IMR-90 (cell line): ENCODE results near the gene TOMM20L. TPM values are rescaled to one million over a fixed set of nuclear protein-coding genes. Genes with fewer than 3 reads are reported as not detected.

ENCODE experiments used
- ATAC-seq: fragments of 200-7000 bp; cut with Tn5 transposase; 2 replicates; pipeline ENCODE4 v1.9.1; 2020; ENCODE audit warnings: low read depth, mild to moderate bottlenecking, moderate library complexity
- BruUV-seq: library from RNA; stranded (reverse); fragments of 400-500 nt; replicated peaks from 2 replicates; lab custom pipeline; 2021; lab: Mats Ljungman, UMichigan
- CTCF ChIA-PET: fragments of 300-600 bp; formaldehyde crosslinking; extraction: SDS; loops from one replicate; lab custom pipeline; 2021; ENCODE audit warnings: antibody characterized with exemption; lab: Yijun Ruan, JAX
- POLR2A ChIA-PET: fragments of 300-600 bp; sonication (Branson Sonifier 250); formaldehyde crosslinking; loops from one replicate; lab custom pipeline; 2022; ENCODE audit warnings: antibody characterized with exemption; ENCODE audit not compliant: unreplicated experiment; lab: Charles Lee
- DNase-seq: peaks from one replicate; pipeline ENCODE4 v3.0.0; 2013
- H2AFZ ChIP-seq: replicated peaks from 2 replicates; pipeline ENCODE3; 2013; ENCODE audit warnings: low read length, mild to moderate bottlenecking; ENCODE audit not compliant: poor library complexity
- H2AK5ac ChIP-seq: 2 replicates; pipeline ENCODE4 v1.6.1; 2013; ENCODE audit warnings: low read depth, low read length, inconsistent platforms
- H2AK9ac ChIP-seq: replicated peaks from 2 replicates; pipeline ENCODE3; 2013; ENCODE audit warnings: mild to moderate bottlenecking, low read depth, low read length, moderate library complexity; ENCODE audit not compliant: poor library complexity
- H2BK120ac ChIP-seq: 2 replicates; pipeline ENCODE4 v1.6.1; 2013; ENCODE audit warnings: low read depth, low read length, inconsistent platforms
- H2BK15ac ChIP-seq: 3 replicates; pipeline ENCODE4 v1.6.1; 2013; ENCODE audit warnings: low read depth, low read length, inconsistent platforms
- H2BK20ac ChIP-seq: 2 replicates; pipeline ENCODE4 v1.6.1; 2013; ENCODE audit warnings: low read depth, mild to moderate bottlenecking, inconsistent platforms, low read length, moderate library complexity
- H2BK5ac ChIP-seq: 2 replicates; pipeline ENCODE4 v1.6.1; 2013; ENCODE audit warnings: mild to moderate bottlenecking, low read depth, low read length, inconsistent platforms; ENCODE audit not compliant: poor library complexity, severe bottlenecking
- H3K14ac ChIP-seq: replicated peaks from 2 replicates; pipeline ENCODE4 v1.6.1; 2013; ENCODE audit warnings: low read depth, low read length, inconsistent platforms
- H3K18ac ChIP-seq: 2 replicates; pipeline ENCODE4 v1.6.1; 2013; ENCODE audit warnings: low read depth, low read length, control low read depth
- H3K23ac ChIP-seq: 2 replicates; pipeline ENCODE4 v1.6.1; 2013; ENCODE audit warnings: low read depth, low read length, inconsistent platforms
- H3K27ac ChIP-seq: 2 replicates; pipeline ENCODE4 v1.5.1; 2013; ENCODE audit warnings: mild to moderate bottlenecking, control low read depth, low read length; ENCODE audit not compliant: insufficient read depth
- H3K27me3 ChIP-seq: 2 replicates; pipeline ENCODE4 v1.6.1; 2013; ENCODE audit warnings: low read length; ENCODE audit not compliant: control insufficient read depth, insufficient read depth
- H3K36me3 ChIP-seq: 2 replicates; pipeline ENCODE4 v1.6.1; 2013; ENCODE audit warnings: low read length, mixed read lengths; ENCODE audit not compliant: control insufficient read depth, insufficient read depth
- H3K4ac ChIP-seq: 2 replicates; pipeline ENCODE4 v1.6.1; 2013; ENCODE audit warnings: low read depth, low read length, inconsistent platforms
- H3K4me1 ChIP-seq: 2 replicates; pipeline ENCODE4 v1.6.1; 2013; ENCODE audit warnings: low read length, mixed read lengths; ENCODE audit not compliant: control insufficient read depth, insufficient read depth
- H3K4me2 ChIP-seq: 2 replicates; pipeline ENCODE4 v1.6.1; 2013; ENCODE audit warnings: low read depth, mild to moderate bottlenecking, control low read depth, low read length, moderate library complexity
- H3K4me3 ChIP-seq: 2 replicates; pipeline ENCODE4 v1.5.1; 2013; ENCODE audit warnings: low read depth, mild to moderate bottlenecking, control low read depth, low read length, moderate library complexity; ENCODE audit not compliant: insufficient read depth
- H3K56ac ChIP-seq: 2 replicates; pipeline ENCODE4 v1.6.1; 2013; ENCODE audit warnings: low read length, inconsistent platforms; ENCODE audit not compliant: insufficient read depth; ENCODE audit errors: extremely low read depth
- H3K79me1 ChIP-seq, 2 experiments: 2 replicates each; pipeline ENCODE4 v1.6.1; 2013; ENCODE audit warnings: low read length in 2 of 2, inconsistent platforms in 1 of 2, low read depth in 1 of 2
- H3K9ac ChIP-seq: 2 replicates; pipeline ENCODE4 v1.6.1; 2013; ENCODE audit warnings: low read depth, low read length, control low read depth
- H3K9me1 ChIP-seq: 2 replicates; pipeline ENCODE4 v1.6.1; 2013; ENCODE audit warnings: low read length, inconsistent platforms; ENCODE audit not compliant: insufficient read depth
- H3K9me3 ChIP-seq: 2 replicates; pipeline ENCODE4 v1.6.1; 2013; ENCODE audit warnings: low read length; ENCODE audit not compliant: control insufficient read depth, insufficient read depth
- H4K20me1 ChIP-seq: 2 replicates; pipeline ENCODE4 v1.6.1; 2013; ENCODE audit warnings: low read length, inconsistent platforms; ENCODE audit not compliant: insufficient read depth
- H4K5ac ChIP-seq: 2 replicates; pipeline ENCODE4 v1.6.1; 2013; ENCODE audit warnings: mild to moderate bottlenecking, low read depth, low read length, control low read depth
- H4K8ac ChIP-seq, 2 experiments: 2 replicates each; pipeline ENCODE4 v1.6.1; 2013; ENCODE audit warnings: low read depth in 2 of 2, low read length in 2 of 2, control low read depth in 1 of 2, inconsistent platforms in 1 of 2
- H4K91ac ChIP-seq: 2 replicates; pipeline ENCODE4 v1.6.1; 2013; ENCODE audit warnings: low read depth, low read length, inconsistent platforms; ENCODE audit not compliant: insufficient read depth
- BHLHE40 ChIP-seq: fragments of 150-350 bp; IDR thresholded peaks from 2 replicates; pipeline ENCODE4 v1.6.1; 2016; ENCODE audit warnings: mild to moderate bottlenecking, low read depth, low read length
- CEBPB ChIP-seq: IDR thresholded peaks from 2 replicates; pipeline ENCODE4 v1.6.1; 2012; ENCODE audit warnings: low read depth, low read length, improper control_type of control experiment
- CHD1 ChIP-seq: IDR thresholded peaks from 2 replicates; pipeline ENCODE4 v1.6.1; 2012; ENCODE audit warnings: low read depth, low read length, improper control_type of control experiment
- MAFK ChIP-seq: IDR thresholded peaks from 2 replicates; pipeline ENCODE4 v1.6.1; 2012; ENCODE audit warnings: low read depth, low read length, improper control_type of control experiment
- MAZ ChIP-seq: IDR thresholded peaks from 2 replicates; pipeline ENCODE4 v1.6.1; 2012; ENCODE audit warnings: low read depth, mild to moderate bottlenecking, low read length, improper control_type of control experiment, moderate library complexity, borderline replicate concordance
- MXI1 ChIP-seq: IDR thresholded peaks from 2 replicates; pipeline ENCODE4 v1.6.1; 2012; ENCODE audit warnings: low read depth, mild to moderate bottlenecking, low read length, moderate library complexity, borderline replicate concordance
- NFE2L2 ChIP-seq: fragments of 150-350 bp; IDR thresholded peaks from 2 replicates; pipeline ENCODE4 v1.6.1; 2016; ENCODE audit warnings: low read depth, mild to moderate bottlenecking, low read length
- POLR2A ChIP-seq: IDR thresholded peaks from 2 replicates; pipeline ENCODE4 v1.6.1; 2012; ENCODE audit warnings: mild to moderate bottlenecking, low read depth, low read length
- RAD21 ChIP-seq: IDR thresholded peaks from 2 replicates; pipeline ENCODE4 v1.6.1; 2012; ENCODE audit warnings: low read length, improper control_type of control experiment
- RCOR1 ChIP-seq: IDR thresholded peaks from 2 replicates; pipeline ENCODE4 v1.6.1; 2012; ENCODE audit warnings: mild to moderate bottlenecking, low read length, improper control_type of control experiment; ENCODE audit not compliant: insufficient replicate concordance
- RFX5 ChIP-seq: IDR thresholded peaks from 2 replicates; pipeline ENCODE4 v1.8.0; 2012; ENCODE audit warnings: low read depth, mild to moderate bottlenecking, low read length, moderate library complexity
- SMC3 ChIP-seq: fragments of 150-350 bp; IDR thresholded peaks from 2 replicates; pipeline ENCODE4 v1.6.1; 2016; ENCODE audit warnings: low read depth, mild to moderate bottlenecking, antibody characterized with exemption, low read length, moderate library complexity
- WGBS, 2 experiments: methylation state at CpG; one replicate each; pipeline versions ENCODE4 v1.1.5 to v1.1.7; 2013; ENCODE audit warnings: missing lambda C conversion rate in 2 of 2; ENCODE audit not compliant: insufficient read length in 1 of 2; ENCODE audit errors: extremely low coverage in 2 of 2; 5-methylcytosine and 5-hydroxymethylcytosine counted together
- dilution Hi-C: fragments of 300-500 bp; cut with HindIII; formaldehyde crosslinking; loops from one replicate; pipeline ENCODE4 v1.14.3; 2018; ENCODE audit warnings: low sequenced_read_pairs; ENCODE audit not compliant: unreplicated experiment
- in situ Hi-C: fragments of 300-500 bp; cut with MboI; formaldehyde crosslinking; loops from 3 replicates; pipeline ENCODE4 v1.14.3; 2019; ENCODE audit warnings: low sequenced_read_pairs, inconsistent platforms, mixed read lengths
- intact Hi-C: fragments of 100-400 bp; cut with micrococcal nuclease; formaldehyde crosslinking; loops from 2 replicates; pipeline ENCODE4 v1.10.0; 2022
- polyA plus RNA-seq, 3 experiments: library from polyadenylated mRNA; depleted of rRNA; stranded (reverse); fragments of >200 nt; gene quantifications; 2 replicates each; pipeline ENCODE4 v1.2.3, GENCODE V29; 2012; ENCODE audit warnings: low replicate concordance in 1 of 3
- total RNA-seq: library from RNA; depleted of rRNA; stranded (reverse); fragments of >200 nt; gene quantifications from 2 replicates; pipeline ENCODE4 v1.2.3, GENCODE V29; 2012
- TF ChIP-seq, protein P1 (sequence below): fragments of 150-350 bp; IDR thresholded peaks from 2 replicates; pipeline ENCODE4 v1.6.1; 2017; ENCODE audit warnings: mild to moderate bottlenecking, antibody characterized with exemption, low read length, low read depth
- TF ChIP-seq, protein P2 (sequence below): conservative IDR thresholded peaks from 2 replicates; pipeline ENCODE4 v1.5.1; 2012; ENCODE audit warnings: mild to moderate bottlenecking, low read depth, low read length, improper control_type of control experiment
- TF ChIP-seq, protein P3 (sequence below): fragments of 150-350 bp; IDR thresholded peaks from 2 replicates; pipeline ENCODE4 v1.6.1; 2016; ENCODE audit warnings: low read depth, mild to moderate bottlenecking, low read length, moderate library complexity, borderline replicate concordance

TOMM20L gene
- total and polyA plus RNA-seq, 2 of the 4 experiments (the other 2 are of a cell fraction), result not detected

DNA sequence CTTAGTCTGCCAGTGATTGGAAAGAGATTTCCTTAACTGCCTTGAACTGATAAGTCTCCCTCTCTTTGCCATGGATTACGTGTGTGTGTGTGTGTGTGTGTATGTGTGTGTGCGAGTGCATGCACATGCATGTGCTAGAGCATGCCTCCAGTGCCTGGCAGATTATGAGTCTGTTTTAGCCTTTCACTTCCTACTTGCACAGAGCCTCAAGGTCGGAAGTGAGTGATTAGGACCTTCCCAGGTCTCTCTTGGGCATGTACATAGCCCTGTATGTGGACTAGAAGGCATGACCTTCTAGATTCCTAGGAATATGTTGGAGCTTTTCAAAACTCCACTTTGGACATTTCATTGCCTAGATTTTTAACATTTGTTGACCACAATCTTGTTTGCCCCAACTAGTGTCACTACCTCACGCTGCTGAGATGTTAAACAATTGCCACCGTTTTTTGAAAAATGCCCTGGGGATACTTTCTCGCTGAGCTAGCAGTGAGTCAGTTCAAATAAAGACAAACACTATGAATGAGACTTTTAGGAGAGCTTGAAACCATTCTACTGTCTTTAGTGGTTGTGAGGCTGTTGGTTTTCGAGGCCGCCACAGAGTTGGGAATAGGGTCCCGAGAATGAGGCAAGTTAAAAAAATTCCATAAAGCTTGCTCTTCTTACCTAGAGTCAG is 60.0 kb downstream of the TOMM20L start:
- no peak overlapping the region for H2AK5ac ChIP-seq
- intact Hi-C loops (no loop called here), in situ Hi-C loops (no loop called here), dilution Hi-C loops (no loop called here)
- H4K20me1 ChIP-seq, result no peaks in the 10 kb centered on the region
- 0 out of 4 replicates have a peak, but pooled peaks cover 0 to 5% of the 10 kb centered on the region in 2 experiments for H3K79me1 ChIP-seq
- no peak overlapping the region for H2BK120ac ChIP-seq
- no peaks in the 10 kb centered on the region for H3K27me3 ChIP-seq
- H3K4me3 ChIP-seq, result no peak overlapping the region
- H2BK5ac ChIP-seq, result no peak overlapping the region
- no peak overlapping the region for H2BK20ac ChIP-seq
- H3K4me1 ChIP-seq, result no peaks in the 10 kb centered on the region
- no TSS peak for BruUV-seq
- H4K8ac ChIP-seq, result no peak overlapping the region
- H3K23ac ChIP-seq, result 0 out of 2 replicates have a peak overlapping the region, but pooled peaks have one; percentile 31
- H3K4me2 ChIP-seq, result no peak overlapping the region
- no peak overlapping the region for H3K56ac ChIP-seq
- H3K18ac ChIP-seq, result no peak overlapping the region
- whole genome bisulfite sequencing, 2 experiments, result no CpG with 5 or more reads among the region's 9 CpGs
- peaks cover 2% of the 10 kb centered on the region; the same call in 1 of the 2 replicates for H3K9me3 ChIP-seq
- H3K9ac ChIP-seq, result no peak overlapping the region
- no peak overlapping the region for H2AK9ac ChIP-seq
- H4K91ac ChIP-seq, result no peak overlapping the region
- H2BK15ac ChIP-seq, result no peak overlapping the region
- TF ChIP-seq BHLHE40 (no peak), NFE2L2 (no peak), POLR2A (no peak), MAFK (no peak), RCOR1 (no peak), MXI1 (no peak), RAD21 (no peak), CEBPB (no peak), CHD1 (no peak), RFX5 (no peak), MAZ (no peak), SMC3 (no peak)
- TF ChIP-seq, protein P1, sequence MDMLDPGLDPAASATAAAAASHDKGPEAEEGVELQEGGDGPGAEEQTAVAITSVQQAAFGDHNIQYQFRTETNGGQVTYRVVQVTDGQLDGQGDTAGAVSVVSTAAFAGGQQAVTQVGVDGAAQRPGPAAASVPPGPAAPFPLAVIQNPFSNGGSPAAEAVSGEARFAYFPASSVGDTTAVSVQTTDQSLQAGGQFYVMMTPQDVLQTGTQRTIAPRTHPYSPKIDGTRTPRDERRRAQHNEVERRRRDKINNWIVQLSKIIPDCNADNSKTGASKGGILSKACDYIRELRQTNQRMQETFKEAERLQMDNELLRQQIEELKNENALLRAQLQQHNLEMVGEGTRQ, result no peak
- TF ChIP-seq, protein P2, sequence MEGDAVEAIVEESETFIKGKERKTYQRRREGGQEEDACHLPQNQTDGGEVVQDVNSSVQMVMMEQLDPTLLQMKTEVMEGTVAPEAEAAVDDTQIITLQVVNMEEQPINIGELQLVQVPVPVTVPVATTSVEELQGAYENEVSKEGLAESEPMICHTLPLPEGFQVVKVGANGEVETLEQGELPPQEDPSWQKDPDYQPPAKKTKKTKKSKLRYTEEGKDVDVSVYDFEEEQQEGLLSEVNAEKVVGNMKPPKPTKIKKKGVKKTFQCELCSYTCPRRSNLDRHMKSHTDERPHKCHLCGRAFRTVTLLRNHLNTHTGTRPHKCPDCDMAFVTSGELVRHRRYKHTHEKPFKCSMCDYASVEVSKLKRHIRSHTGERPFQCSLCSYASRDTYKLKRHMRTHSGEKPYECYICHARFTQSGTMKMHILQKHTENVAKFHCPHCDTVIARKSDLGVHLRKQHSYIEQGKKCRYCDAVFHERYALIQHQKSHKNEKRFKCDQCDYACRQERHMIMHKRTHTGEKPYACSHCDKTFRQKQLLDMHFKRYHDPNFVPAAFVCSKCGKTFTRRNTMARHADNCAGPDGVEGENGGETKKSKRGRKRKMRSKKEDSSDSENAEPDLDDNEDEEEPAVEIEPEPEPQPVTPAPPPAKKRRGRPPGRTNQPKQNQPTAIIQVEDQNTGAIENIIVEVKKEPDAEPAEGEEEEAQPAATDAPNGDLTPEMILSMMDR, result no peak
- TF ChIP-seq, protein P3, sequence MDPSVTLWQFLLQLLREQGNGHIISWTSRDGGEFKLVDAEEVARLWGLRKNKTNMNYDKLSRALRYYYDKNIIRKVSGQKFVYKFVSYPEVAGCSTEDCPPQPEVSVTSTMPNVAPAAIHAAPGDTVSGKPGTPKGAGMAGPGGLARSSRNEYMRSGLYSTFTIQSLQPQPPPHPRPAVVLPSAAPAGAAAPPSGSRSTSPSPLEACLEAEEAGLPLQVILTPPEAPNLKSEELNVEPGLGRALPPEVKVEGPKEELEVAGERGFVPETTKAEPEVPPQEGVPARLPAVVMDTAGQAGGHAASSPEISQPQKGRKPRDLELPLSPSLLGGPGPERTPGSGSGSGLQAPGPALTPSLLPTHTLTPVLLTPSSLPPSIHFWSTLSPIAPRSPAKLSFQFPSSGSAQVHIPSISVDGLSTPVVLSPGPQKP, result no peak
- ATAC-seq (peak; percentile 76), DNase-seq (peak; percentile 24)
- H3K27ac ChIP-seq, result no peak overlapping the region
- H2AFZ ChIP-seq, result no peak overlapping the region
- H3K4ac ChIP-seq, result no peak overlapping the region
- H3K9me1 ChIP-seq, result peaks cover 5% of the 10 kb centered on the region
- H3K36me3 ChIP-seq, result peaks cover 5% of the 10 kb centered on the region
- no peak overlapping the region for H3K14ac ChIP-seq
- ChIA-PET CTCF (interaction anchor here (0.6 kb wide), 1 partner anchor 346 kb away, joined by 3 read pairs; no protein-coding TSS in a partner anchor), POLR2A (no interaction called here)
- no peak overlapping the region for H4K5ac ChIP-seq
